ENCODE measurements around the gene HOXB7.

DNA sequence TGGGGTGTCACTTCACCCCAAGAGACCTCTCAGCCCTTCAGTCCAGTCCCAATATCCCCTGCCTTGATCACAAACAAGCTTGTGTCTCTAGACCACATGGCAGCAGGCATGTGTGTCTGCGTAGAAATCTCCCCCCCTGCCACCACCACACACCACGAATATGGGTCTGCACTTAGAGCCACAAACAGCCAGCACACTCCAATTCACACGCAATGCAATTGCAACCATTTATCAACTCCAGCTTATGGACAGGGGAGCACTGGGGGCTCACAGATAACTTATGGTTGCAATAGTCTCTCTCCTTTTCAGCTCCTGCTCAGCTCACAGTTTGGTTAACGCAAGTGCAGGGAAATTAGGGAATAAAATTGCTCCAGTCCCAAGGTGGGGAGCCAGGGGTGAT, 12.8 kb upstream of the HOXB7 start:
- no peak for TF ChIP-seq POLR2A (IDR thresholded peaks at IDR 0.05)
- TF ChIP-seq, protein P1, sequence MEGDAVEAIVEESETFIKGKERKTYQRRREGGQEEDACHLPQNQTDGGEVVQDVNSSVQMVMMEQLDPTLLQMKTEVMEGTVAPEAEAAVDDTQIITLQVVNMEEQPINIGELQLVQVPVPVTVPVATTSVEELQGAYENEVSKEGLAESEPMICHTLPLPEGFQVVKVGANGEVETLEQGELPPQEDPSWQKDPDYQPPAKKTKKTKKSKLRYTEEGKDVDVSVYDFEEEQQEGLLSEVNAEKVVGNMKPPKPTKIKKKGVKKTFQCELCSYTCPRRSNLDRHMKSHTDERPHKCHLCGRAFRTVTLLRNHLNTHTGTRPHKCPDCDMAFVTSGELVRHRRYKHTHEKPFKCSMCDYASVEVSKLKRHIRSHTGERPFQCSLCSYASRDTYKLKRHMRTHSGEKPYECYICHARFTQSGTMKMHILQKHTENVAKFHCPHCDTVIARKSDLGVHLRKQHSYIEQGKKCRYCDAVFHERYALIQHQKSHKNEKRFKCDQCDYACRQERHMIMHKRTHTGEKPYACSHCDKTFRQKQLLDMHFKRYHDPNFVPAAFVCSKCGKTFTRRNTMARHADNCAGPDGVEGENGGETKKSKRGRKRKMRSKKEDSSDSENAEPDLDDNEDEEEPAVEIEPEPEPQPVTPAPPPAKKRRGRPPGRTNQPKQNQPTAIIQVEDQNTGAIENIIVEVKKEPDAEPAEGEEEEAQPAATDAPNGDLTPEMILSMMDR (IDR thresholded peaks at IDR 0.05), result no peak

Measured in Peyer's patch (tissue), 4 donors.